Gastrocnemius medialis (tissue), 4 donors: Measurements from ENCODE around the gene SMS.

Experiments used
- POLR2A ChIP-seq, 2 donors: fragments of 450-650 bp; IDR thresholded peaks; one replicate each; pipeline ENCODE4 v1.6.1; 2017; ENCODE audit warnings: antibody characterized with exemption in 2 of 2, mild to moderate bottlenecking in 2 of 2, moderate library complexity in 2 of 2
- TF ChIP-seq, protein P1 (sequence below), 5 experiments: fragments of 450-650 bp in 3 of 5; fragments of 200-600 bp in 2 of 5; sonication (generic) in 2 of 5; IDR thresholded peaks in 4 of 5; conservative IDR thresholded peaks in 1 of 5; 1 replicate in 4 of 5; 2 replicates in 1 of 5; pipeline ENCODE4 v1.5.1; 2016 to 2019; ENCODE audit warnings: antibody characterized with exemption in 5 of 5, mild to moderate bottlenecking in 3 of 5, moderate library complexity in 3 of 5

- no peak for TF ChIP-seq POLR2A (IDR thresholded peaks at IDR 0.05)
- TF ChIP-seq, protein P1, sequence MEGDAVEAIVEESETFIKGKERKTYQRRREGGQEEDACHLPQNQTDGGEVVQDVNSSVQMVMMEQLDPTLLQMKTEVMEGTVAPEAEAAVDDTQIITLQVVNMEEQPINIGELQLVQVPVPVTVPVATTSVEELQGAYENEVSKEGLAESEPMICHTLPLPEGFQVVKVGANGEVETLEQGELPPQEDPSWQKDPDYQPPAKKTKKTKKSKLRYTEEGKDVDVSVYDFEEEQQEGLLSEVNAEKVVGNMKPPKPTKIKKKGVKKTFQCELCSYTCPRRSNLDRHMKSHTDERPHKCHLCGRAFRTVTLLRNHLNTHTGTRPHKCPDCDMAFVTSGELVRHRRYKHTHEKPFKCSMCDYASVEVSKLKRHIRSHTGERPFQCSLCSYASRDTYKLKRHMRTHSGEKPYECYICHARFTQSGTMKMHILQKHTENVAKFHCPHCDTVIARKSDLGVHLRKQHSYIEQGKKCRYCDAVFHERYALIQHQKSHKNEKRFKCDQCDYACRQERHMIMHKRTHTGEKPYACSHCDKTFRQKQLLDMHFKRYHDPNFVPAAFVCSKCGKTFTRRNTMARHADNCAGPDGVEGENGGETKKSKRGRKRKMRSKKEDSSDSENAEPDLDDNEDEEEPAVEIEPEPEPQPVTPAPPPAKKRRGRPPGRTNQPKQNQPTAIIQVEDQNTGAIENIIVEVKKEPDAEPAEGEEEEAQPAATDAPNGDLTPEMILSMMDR (IDR thresholded peaks at IDR 0.05 in 4 of 5, conservative IDR thresholded peaks at IDR 0.05 in 1 of 5) = no peak
Observed at GRCh38 chrX:21996872-21997455, 56.5 kb downstream of the SMS start.
